CD14-positive monocyte (primary cell): ENCODE data around the gene KAT6B. TPM values are rescaled to one million over a fixed set of nuclear protein-coding genes. Genes with fewer than 3 reads are reported as not detected.
A peak's percentile ranks its signal among the peaks of the same experiment; 100 is the strongest.

Experiments used
- DNase-seq, 3 donors: peaks; one replicate each; pipeline ENCODE4 v3.0.0-alpha.2; 2011 to 2022
- H2AFZ ChIP-seq: 2 replicates; pipeline ENCODE4 v1.6.0; 2012; ENCODE audit warnings: mild to moderate bottlenecking, low read depth, low read length, inconsistent platforms; ENCODE audit not compliant: insufficient read depth, poor library complexity, severe bottlenecking
- H3K27ac ChIP-seq, 2 donors: 1 replicate in 1 of 2; 2 replicates in 1 of 2; pipeline ENCODE4 v1.5.1; 2012 to 2013; ENCODE audit warnings: low read length in 2 of 2, control low read depth in 1 of 2, inconsistent platforms in 1 of 2, low read depth in 1 of 2, mild to moderate bottlenecking in 1 of 2
- H3K27me3 ChIP-seq, 2 donors: one replicate each; pipeline versions ENCODE4 v1.6.0 to v1.6.1; 2011 to 2013; ENCODE audit warnings: low read length in 2 of 2; ENCODE audit not compliant: control insufficient read depth in 2 of 2, insufficient read depth in 2 of 2
- H3K36me3 ChIP-seq, 2 donors: replicated peaks in 1 of 2; 1 replicate in 1 of 2; 2 replicates in 1 of 2; pipeline versions ENCODE4 v1.5.1 to v1.6.1; 2012 to 2013; ENCODE audit warnings: low read length in 2 of 2, control low read depth in 1 of 2, inconsistent platforms in 1 of 2, mild to moderate bottlenecking in 1 of 2; ENCODE audit not compliant: insufficient read depth in 2 of 2, control insufficient read depth in 1 of 2
- H3K4me1 ChIP-seq, 2 donors: 1 replicate in 1 of 2; 2 replicates in 1 of 2; pipeline versions ENCODE4 v1.5.1 to v1.6.1; 2012 to 2013; ENCODE audit warnings: low read length in 2 of 2, control low read depth in 1 of 2, inconsistent platforms in 1 of 2, mild to moderate bottlenecking in 1 of 2, moderate library complexity in 1 of 2; ENCODE audit not compliant: insufficient read depth in 2 of 2, control insufficient read depth in 1 of 2
- H3K4me2 ChIP-seq: replicated peaks from 2 replicates; pipeline ENCODE3; 2012; ENCODE audit warnings: low read length, moderate library complexity, mild to moderate bottlenecking; ENCODE audit not compliant: poor library complexity, severe bottlenecking; ENCODE audit errors: extremely low read depth
- H3K4me3 ChIP-seq, 3 experiments: fragments of 200-600 bp in 1 of 3; sonication (generic) in 1 of 3; replicated peaks in 1 of 3; 1 replicate in 2 of 3; 2 replicates in 1 of 3; pipeline ENCODE4 v1.5.1; 2011 to 2013; ENCODE audit warnings: low read length in 3 of 3, mild to moderate bottlenecking in 3 of 3, control low read depth in 2 of 3, low read depth in 2 of 3, inconsistent platforms in 1 of 3, moderate library complexity in 1 of 3
- H3K79me2 ChIP-seq: 2 replicates; pipeline ENCODE4 v1.6.0; 2012; ENCODE audit warnings: mild to moderate bottlenecking, control low read depth, inconsistent platforms, low read length, moderate library complexity; ENCODE audit not compliant: insufficient read depth
- H3K9ac ChIP-seq: 2 replicates; pipeline ENCODE4 v1.6.0; 2017; ENCODE audit warnings: low read length, mild to moderate bottlenecking; ENCODE audit not compliant: insufficient read depth, poor library complexity, severe bottlenecking
- H3K9me3 ChIP-seq, 2 donors: replicated peaks in 1 of 2; 1 replicate in 1 of 2; 2 replicates in 1 of 2; pipeline versions ENCODE4 v1.5.1 to v1.6.1; 2012 to 2013; ENCODE audit warnings: low read length in 2 of 2, control low read depth in 1 of 2; ENCODE audit not compliant: control insufficient read depth in 1 of 2, insufficient read depth in 1 of 2
- H4K20me1 ChIP-seq: 2 replicates; pipeline ENCODE4 v1.6.0; 2012; ENCODE audit warnings: mild to moderate bottlenecking, low read length, control low read depth, moderate library complexity; ENCODE audit not compliant: insufficient read depth
- H3K27ac Mint-ChIP-seq, 7 donors: one replicate each; pipeline ENCODE4 v1.8.0; 2020; ENCODE audit warnings: mild to moderate bottlenecking in 7 of 7, mixed read lengths in 7 of 7, moderate library complexity in 6 of 7, inconsistent platforms in 2 of 7
- H3K27me3 Mint-ChIP-seq, 3 donors: one replicate each; pipeline ENCODE4 v1.8.0; 2021 to 2022; ENCODE audit warnings: low read depth in 3 of 3, mild to moderate bottlenecking in 3 of 3, mixed read lengths in 3 of 3, moderate library complexity in 3 of 3, inconsistent platforms in 1 of 3
- H3K36me3 Mint-ChIP-seq, 2 donors: one replicate each; pipeline ENCODE4 v1.8.0; 2020; ENCODE audit warnings: mixed read lengths in 2 of 2, inconsistent platforms in 1 of 2, mild to moderate bottlenecking in 1 of 2
- H3K4me1 Mint-ChIP-seq: one replicate; pipeline ENCODE4 v1.8.0; 2020; ENCODE audit warnings: mild to moderate bottlenecking, mixed read lengths
- H3K4me3 Mint-ChIP-seq, 2 donors: one replicate each; pipeline ENCODE4 v1.8.0; 2020; ENCODE audit warnings: mild to moderate bottlenecking in 2 of 2, mixed read lengths in 2 of 2, moderate library complexity in 1 of 2
- H3K9me3 Mint-ChIP-seq, 7 donors: one replicate each; pipeline ENCODE4 v1.8.0; 2020 to 2022; ENCODE audit warnings: mixed read lengths in 7 of 7, mild to moderate bottlenecking in 6 of 7, moderate library complexity in 6 of 7, inconsistent platforms in 2 of 7
- WGBS: methylation state at CpG from one replicate; pipeline ENCODE4 v1.1.5; 2013; ENCODE audit warnings: missing lambda C conversion rate; ENCODE audit not compliant: insufficient coverage; 5-methylcytosine and 5-hydroxymethylcytosine counted together
- intact Hi-C, 2 donors: fragments of 100-400 bp; cut with micrococcal nuclease; formaldehyde crosslinking; loops; one replicate each; pipeline versions ENCODE4 v1.15.0 to v1.15.1; 2023
- polyA plus RNA-seq, 3 donors: library from polyadenylated mRNA; depleted of rRNA in 1 of 3; unstranded in 2 of 3; stranded (reverse) in 1 of 3; fragments of 300-500 nt in 2 of 3; fragments of >200 nt in 1 of 3; fragmentation: Illumina TruSeq in 2 of 3; gene quantifications; 1 replicate in 2 of 3; 2 replicates in 1 of 3; pipeline ENCODE4 v1.2.3, GENCODE V29; 2012 to 2021
- TF ChIP-seq, protein P1 (sequence below): fragments of 200-600 bp; IDR thresholded peaks from one replicate; pipeline ENCODE4 v1.8.0; 2022; ENCODE audit warnings: antibody characterized with exemption, mild to moderate bottlenecking

Gene KAT6B
- polyA plus RNA-seq, 3 donors: 3.3 to 6.4 (median 6.2) TPM

DNA sequence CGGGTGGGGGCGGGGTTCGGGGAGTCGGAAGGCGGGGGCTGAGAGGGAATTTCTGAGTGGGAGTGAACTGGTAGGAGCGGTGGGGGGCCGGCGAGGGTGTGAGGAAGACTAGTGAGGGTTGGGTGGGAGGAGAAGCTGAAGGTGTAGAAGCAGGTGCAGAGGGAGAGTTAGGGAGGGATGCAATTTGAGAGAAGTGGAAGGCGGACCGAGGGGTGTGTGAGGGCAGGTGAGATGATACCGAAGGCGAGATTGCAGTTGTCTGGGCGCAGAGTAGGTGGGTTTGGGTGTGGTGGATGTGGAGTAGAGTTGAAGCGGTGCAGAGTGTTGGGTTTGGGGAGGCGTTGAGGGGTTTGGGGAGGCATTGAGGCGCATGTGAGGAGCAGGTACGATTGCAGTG is 643 bp downstream of the KAT6B start:
- Mint-ChIP-seq H3K4me3 (peak overlapping the region; percentile 88 to 93), H3K9me3 (no peaks in the 10 kb centered on the region), H3K36me3 (peaks cover 0 to 5% of the 10 kb centered on the region in 2 donors), H3K27me3 (peaks cover 0 to 4% (median 0%) of the 10 kb centered on the region in 3 donors), H3K4me1 (peaks cover 48% of the 10 kb centered on the region), H3K27ac (peak overlapping the region; percentile 84 to 99 (median 94))
- Histone ChIP-seq H3K9ac (no peak overlapping the region), H2AFZ (peak overlapping the region; percentile 78), H3K4me3 (peak overlapping the region; percentile 57 to 95 (median 78)), H3K36me3 (no peaks in the 10 kb centered on the region), H3K27me3 (no peaks in the 10 kb centered on the region), H4K20me1 (no peaks in the 10 kb centered on the region), H3K4me2 (peak overlapping the region; percentile 91), H3K4me1 (peaks cover 25 to 40% of the 10 kb centered on the region in 2 donors), H3K27ac (peak overlapping the region; percentile 44 to 61), H3K9me3 (no peaks in the 10 kb centered on the region), H3K79me2 (peaks cover 47% of the 10 kb centered on the region)
- intact Hi-C loops: loop anchor here (10.0 kb wide), 4 partner anchors 68 to 672 kb away; partner anchors contain the start of genes ADK (in 2 of the 2), AP3M1 (in 2 of the 2), COMTD1 (in 1 of the 2) and SAMD8 (in 1 of the 2)
- no peak for DNase-seq
- TF ChIP-seq, protein P1, sequence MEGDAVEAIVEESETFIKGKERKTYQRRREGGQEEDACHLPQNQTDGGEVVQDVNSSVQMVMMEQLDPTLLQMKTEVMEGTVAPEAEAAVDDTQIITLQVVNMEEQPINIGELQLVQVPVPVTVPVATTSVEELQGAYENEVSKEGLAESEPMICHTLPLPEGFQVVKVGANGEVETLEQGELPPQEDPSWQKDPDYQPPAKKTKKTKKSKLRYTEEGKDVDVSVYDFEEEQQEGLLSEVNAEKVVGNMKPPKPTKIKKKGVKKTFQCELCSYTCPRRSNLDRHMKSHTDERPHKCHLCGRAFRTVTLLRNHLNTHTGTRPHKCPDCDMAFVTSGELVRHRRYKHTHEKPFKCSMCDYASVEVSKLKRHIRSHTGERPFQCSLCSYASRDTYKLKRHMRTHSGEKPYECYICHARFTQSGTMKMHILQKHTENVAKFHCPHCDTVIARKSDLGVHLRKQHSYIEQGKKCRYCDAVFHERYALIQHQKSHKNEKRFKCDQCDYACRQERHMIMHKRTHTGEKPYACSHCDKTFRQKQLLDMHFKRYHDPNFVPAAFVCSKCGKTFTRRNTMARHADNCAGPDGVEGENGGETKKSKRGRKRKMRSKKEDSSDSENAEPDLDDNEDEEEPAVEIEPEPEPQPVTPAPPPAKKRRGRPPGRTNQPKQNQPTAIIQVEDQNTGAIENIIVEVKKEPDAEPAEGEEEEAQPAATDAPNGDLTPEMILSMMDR: no peak
- 17% methylated on average over 11 of the region's 17 CpGs for WGBS

DNA sequence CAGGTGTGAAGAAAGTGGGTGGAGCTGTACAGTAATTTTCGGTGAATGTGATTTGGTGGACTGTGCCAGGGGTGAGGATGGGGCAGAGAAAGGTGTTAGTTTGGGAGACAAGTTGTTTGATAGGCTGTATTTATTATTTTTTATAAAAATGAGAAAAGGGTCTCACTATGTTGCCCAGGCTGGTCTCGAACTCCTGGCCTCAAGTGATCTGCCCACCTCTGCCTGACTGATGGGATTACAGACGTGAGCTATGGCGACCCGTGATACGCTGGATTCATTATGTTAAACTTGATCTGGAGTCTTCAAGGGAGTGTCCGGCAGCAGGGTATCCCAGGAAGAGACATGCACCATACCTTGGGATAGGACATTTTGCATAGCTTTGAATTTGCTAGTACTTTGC is 1.3 kb downstream of the KAT6B start:
- Histone ChIP-seq H3K27ac (no peak overlapping the region), H3K4me3 (peak overlapping the region in 1 of 3 experiments; percentile 95), H3K4me1 (peaks cover 23 to 37% of the 10 kb centered on the region in 2 donors), H3K79me2 (peaks cover 54% of the 10 kb centered on the region), H2AFZ (peak overlapping the region; percentile 78), H3K27me3 (no peaks in the 10 kb centered on the region), H4K20me1 (no peaks in the 10 kb centered on the region), H3K9ac (no peak overlapping the region), H3K9me3 (no peaks in the 10 kb centered on the region), H3K36me3 (no peaks in the 10 kb centered on the region), H3K4me2 (peak overlapping the region; percentile 91)
- no peak for DNase-seq
- H3K9me3 Mint-ChIP-seq: no peaks in the 10 kb centered on the region
- H3K4me1 Mint-ChIP-seq: peaks cover 42% of the 10 kb centered on the region
- peak overlapping the region; percentile 88 to 93 for H3K4me3 Mint-ChIP-seq
- H3K36me3 Mint-ChIP-seq: peaks cover 0 to 5% of the 10 kb centered on the region in 2 donors
- H3K27ac Mint-ChIP-seq: peak overlapping the region; percentile 43 to 99 (median 94)
- intact Hi-C loops: loop anchor here (10.0 kb wide), 4 partner anchors 67 to 673 kb away; partner anchors contain the start of genes ADK (in 2 of the 2), AP3M1 (in 2 of the 2), COMTD1 (in 1 of the 2) and SAMD8 (in 1 of the 2)
- H3K27me3 Mint-ChIP-seq: peaks cover 0 to 4% (median 0%) of the 10 kb centered on the region in 3 donors
- WGBS: 97% methylated on average over 7 of the region's 7 CpGs
- TF ChIP-seq, protein P1: no peak
